HG03045 (cell line): ENCODE data around the gene TRAIP.
"Not testable (repeated sequence)": the region's sequence is repeated elsewhere in the genome, so short reads cannot be mapped to it uniquely, and the experiment has no call there.

Experiments used
- ATAC-seq: cut with Tn5 transposase; IDR thresholded peaks from one replicate; pipeline ENCODE4 v1.9.1; 2021; ENCODE audit warnings: mild to moderate bottlenecking, moderate library complexity; ENCODE audit not compliant: unreplicated experiment

Gene TRAIP

GRCh38 chr3:49793486-49794085, 62.8 kb downstream of the TRAIP start:
- ATAC-seq = no peak

DNA sequence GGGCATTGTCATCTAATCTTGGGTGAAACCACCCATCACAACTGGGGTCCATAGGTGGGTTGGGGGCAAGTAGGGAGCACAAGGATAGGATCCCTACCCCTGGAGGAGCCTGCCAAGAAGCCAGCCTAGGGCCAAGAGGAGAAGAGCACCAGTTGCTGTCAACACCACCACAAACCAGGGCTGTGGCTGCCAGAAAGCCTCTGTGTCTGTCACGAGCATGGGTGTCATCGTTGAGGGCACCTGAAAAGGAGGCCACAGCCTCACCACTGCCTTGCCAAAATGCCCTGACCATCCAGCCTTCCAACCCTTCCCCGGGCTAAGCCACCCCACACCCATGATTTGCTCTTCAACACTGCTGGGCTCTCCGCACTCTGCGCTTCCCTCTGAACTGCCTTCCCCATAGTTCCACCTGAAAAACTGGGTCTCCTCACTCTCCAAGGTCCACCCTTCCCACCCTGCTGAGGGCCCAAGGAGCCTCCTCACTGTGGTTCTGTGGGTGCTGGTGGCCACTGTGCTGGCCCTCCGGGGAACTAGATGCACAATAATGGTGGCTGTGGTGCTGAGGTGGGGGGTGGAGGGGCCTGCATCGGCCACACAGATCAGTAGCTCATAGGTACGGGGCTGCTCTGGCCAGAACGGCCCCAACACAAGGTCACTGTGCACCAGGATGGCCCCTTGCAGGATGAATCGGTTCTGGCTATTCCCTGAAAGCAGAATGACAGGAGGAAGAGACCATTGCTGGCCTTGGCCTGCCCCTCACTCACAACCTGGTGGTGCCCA, 63.8 kb downstream of the TRAIP start:
- no peak for ATAC-seq

DNA sequence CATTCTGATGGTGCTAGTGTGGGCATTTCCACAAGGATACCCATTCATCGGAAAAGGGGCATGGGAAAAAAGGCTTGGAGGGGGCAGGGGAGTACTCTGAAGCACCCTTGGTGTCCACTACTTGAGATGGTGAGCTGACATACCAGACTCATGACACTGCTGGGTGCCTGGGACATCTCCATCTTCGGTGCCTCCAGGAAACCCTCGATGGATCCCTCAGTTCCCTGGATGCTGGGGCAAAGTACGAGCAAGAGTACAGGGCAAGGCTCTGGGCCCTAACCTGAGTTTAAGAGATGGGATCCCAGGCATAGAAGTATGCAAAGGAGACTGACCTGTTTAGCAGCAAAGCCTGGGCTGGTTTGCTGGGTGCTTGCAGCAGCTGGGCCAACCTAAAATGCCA, 64.8 kb downstream of the TRAIP start:
- no peak for ATAC-seq

DNA sequence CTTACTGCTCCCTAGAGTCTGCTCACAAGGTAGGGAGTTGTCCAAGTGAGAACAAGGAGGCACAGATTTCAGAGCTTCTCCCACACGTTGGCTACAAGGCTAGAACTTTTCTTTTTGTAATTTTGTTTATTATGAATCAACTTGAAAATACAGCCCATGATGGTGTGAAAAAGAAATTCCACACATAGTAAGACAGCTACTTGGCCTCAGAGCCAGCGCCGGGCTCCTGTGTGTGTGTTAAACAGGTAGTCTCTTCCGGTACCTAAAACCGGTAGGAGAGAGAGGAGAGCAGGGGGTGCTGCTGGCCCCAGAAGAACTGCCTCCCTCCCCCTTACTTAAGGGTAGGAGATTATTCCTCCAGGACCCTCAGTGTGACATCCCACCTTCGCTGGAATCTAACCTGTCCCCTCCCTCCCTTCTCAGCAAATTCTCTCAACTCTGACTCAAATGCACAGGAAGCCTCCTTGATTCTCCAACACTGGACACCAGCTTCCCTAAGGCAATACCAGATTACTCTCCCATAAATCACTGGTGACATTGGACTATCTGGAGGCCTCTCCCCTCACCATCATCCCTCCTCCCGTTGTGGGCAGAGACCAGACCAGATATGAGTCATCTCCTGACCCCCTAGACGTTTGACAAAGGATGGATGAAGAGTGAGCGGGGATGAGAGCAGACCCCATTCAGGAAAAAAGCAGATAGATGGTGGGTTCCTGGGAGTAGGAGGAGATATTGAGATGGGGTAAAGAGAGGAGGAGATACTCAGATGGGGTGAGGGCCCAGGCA, 65.5 kb downstream of the TRAIP start:
- no peak for ATAC-seq

DNA sequence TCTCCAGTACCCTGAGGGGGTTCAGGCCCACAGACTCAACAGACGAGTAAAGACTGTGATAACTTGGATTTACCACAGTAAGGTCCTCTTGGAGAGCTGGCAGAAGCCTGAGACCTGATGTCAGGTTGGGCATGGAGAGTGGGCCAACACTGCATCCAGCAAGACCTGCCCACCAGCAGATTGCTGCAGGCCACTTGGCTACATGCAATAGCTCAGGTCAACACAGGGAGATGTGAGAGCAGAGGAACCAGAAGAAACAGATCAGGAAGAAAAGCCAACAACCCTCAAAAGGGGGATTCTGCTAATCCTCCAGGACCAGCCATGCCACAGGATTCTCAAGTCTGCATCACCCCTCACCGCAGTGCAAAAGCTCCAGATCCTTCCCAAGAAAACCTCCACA, 68.3 kb downstream of the TRAIP start:
- no peak for ATAC-seq

- ATAC-seq = no peak
These were observed 68.8 kb downstream of the TRAIP start for GRCh38 chr3:49787536-49787935.

- ATAC-seq = no peak
These were observed 69.2 kb downstream of the TRAIP start for GRCh38 chr3:49787182-49787464.

GRCh38 chr3:49786357-49787181, 69.8 kb downstream of the TRAIP start, which contains the start of gene IP6K1:
IP6K1 (minus strand) TSS chr3:49786542; CDS start chr3:49748040, 38,502 bp downstream.
- ATAC-seq = peak; percentile 98

- ATAC-seq = peak; percentile 39
These were observed 70.6 kb downstream of the TRAIP start for GRCh38 chr3:49785565-49786356.

DNA sequence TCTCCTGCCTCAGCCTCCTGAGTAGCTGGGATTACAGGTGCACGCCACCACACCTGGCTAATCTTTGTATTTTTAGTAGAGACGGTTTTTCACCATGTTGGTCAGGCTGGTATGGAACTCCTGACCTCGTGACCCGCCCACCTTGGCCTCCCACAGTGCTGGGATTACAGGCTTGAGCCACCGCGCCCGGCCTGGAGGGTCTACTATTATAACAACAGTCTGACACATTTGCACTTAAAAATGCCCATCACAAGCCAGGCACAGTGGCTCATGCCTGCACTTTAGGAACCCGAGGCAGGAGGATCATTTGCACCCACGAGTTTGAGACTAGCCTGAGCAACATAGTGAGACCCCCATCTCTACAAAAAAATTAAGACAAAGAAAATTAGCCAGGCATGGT, 74.1 kb downstream of the TRAIP start:
- not testable (repeated sequence) for ATAC-seq

DNA sequence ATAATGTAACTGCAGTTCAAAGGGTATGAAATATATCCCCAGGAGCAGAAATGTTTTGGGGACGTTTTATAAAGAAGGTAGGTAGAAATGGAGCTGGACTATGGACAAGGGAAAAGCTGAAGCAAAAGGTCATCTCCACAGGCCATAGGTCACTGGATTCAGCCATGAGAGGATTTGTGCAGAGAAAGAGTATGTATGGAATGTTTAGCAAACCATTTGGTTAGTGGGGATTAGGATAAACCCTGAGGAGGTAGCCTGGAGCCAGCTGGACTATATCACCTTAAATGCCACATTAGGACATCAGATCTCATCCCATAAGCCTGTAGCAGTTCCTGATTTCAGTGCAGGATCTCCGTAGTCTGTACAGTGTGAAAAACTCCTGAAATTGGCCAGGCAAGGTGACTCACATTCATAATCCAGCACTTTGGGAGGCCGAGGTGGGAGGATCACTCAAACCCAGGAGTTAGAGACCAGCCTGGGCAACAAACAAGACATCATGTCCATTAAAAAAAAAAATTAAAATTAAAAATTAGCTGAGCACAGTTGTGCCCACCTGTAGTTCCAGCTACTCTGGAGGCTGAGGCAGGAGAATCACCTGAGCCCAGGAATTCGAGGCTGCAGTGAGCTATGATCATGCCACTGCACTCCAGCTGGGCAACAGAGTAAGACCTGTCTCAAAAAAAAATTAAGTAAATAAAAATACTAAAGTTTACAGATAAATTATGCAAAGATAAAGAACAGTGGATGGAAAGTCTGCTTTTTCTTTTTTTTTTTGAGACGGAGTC, 74.8 kb downstream of the TRAIP start:
- ATAC-seq = no peak

GRCh38 chr3:49780975-49781365, 75.4 kb downstream of the TRAIP start:
- not testable (repeated sequence) for ATAC-seq

- no peak for ATAC-seq
These were observed 76.0 kb downstream of the TRAIP start for GRCh38 chr3:49780080-49780974.

DNA sequence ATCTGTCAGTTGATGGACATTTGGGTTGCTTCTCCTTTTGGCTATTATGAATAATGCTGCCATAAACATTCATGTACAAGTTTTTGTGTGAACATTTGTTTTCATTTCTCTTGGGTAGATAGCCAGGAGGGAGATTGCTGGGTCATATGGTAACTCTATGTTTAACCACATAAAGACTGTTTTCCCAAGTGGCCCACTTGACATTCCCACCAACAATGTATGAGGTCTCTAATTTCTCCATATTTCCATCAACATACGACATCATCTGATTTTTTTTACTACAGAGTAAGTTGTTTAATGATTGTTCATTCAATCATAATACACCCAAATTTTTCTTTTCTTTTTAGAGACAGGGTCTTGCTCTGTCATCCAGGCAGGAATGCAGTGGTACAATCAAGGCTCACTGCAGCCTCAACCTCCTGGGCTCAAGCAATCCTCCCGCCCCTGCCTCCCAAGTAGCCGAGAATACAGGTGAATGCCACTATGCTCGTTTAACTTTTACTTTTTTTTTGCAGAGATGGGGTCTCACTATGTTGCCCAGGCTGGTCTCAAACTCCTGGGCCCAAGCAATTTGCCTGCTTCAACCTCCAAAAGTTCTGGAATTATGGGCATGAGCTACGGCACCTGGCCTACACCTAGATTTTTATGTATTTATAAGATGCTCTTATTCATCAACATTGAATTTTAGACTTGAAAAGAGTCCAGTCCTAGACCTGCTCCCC, 76.8 kb downstream of the TRAIP start:
- no peak for ATAC-seq
